GM21360 (cell line): ENCODE results near the gene PKD1L1.
"Not testable (repeated sequence)": the region's sequence is repeated elsewhere in the genome, so short reads cannot be mapped to it uniquely, and the experiment has no call there.

Experiments used
- ATAC-seq: cut with Tn5 transposase; IDR thresholded peaks from one replicate; pipeline ENCODE4 v1.9.1; 2021; ENCODE audit warnings: mild to moderate bottlenecking, moderate library complexity; ENCODE audit not compliant: unreplicated experiment

Gene PKD1L1

DNA sequence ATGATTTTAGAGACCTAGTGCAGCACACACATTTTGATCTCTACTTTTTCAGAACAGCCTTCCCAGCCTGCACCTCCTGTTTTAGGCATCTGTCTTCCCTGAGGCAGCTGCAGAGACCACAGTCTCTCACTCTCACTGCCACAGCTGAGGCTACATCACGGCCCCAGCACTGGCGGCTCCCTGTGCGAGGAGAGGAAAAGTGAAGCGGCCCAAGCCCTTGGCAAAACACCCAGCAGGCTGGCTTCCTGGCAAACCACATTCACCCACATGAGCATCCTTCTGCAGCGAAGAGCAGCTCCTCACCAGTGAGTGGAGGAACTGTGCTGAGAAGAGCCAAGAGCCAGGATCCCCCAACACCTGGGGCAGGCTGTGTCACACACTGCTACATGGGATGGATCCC lies 17.2 kb upstream of the PKD1L1 start:
- ATAC-seq = no peak

- ATAC-seq = no peak
Measured at GRCh38 chr7:47962262-47962661, 14.0 kb upstream of the PKD1L1 start.

DNA sequence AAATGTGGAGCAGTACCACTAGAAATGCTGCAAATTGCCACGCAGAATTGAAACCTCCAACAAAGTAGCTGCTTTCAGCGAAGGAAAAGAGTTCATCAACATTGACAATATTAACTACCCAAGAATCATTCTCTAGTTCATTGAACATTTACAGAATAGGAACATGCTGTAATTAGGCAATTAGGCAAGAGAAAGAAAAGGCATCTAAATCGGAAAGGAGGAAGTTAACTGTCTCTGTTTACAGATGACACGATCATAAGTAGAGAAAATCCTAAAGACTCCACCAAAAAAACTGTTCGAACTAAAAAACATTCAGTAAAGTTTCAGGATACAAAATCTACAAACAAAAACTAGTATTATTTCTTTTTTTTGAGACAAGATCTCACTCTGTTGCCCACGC lies 8.9 kb upstream of the PKD1L1 start:
- ATAC-seq = no peak

GRCh38 chr7:47956220-47956619 lies 8.0 kb upstream of the PKD1L1 start:
- no peak for ATAC-seq

DNA sequence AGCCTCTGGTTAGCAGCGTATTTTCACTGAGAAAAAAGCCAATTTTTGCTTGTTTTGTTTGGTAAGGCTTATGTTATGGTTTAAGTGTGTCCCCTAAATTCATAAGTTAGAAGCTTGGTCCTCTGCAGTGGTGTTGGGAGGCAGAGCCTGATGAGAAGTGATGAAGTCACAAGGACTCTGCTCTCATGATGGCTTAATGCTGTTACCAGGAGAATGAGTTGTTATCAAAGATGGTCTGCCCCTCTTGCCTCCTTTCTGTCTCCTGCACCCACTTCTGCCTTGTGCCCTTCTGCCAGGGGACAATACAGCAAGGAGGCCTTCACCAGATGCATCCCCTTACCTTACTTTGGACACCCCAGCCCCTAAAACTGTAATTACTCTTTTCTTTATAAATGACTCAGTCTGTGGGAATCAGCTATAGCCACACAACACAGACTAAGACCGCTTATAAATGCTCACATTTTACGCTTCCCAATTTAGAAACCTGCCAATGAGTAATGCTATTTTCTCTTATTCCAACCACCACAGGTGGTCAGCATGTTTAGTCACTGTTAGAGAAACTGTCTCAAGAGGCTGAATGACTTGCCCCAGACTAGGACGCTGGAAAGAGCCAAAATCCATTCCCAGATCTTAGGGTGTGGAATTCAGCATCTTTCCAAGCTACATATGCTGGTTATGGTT lies 6.1 kb upstream of the PKD1L1 start:
- ATAC-seq = no peak

- ATAC-seq = no peak
Measured at GRCh38 chr7:47953822-47954221, 5.6 kb upstream of the PKD1L1 start.

- no peak for ATAC-seq
Measured at GRCh38 chr7:47952224-47952623, 4.0 kb upstream of the PKD1L1 start.

GRCh38 chr7:47951374-47951773 lies 3.1 kb upstream of the PKD1L1 start:
- no peak for ATAC-seq

DNA sequence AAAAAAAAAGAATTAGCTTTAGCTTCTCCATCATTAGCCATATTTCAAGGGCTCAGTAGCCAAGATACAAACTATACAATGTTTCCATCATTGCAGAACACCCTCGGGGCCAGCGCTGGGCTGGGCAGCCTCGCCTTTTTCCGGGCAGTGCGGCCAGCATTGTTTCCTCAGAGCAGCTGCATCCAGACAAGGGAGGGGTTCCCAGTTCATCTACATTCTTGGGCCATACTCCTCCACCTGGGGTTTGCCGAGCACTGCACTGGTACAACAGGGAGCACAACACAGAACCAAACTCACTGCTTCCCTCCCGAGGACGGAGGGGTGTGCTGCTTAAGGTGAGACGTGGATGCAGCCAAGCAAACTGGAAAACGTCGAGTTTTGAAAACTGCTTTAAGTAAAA lies 2.4 kb upstream of the PKD1L1 start:
- ATAC-seq = no peak

- no peak for ATAC-seq
Measured at GRCh38 chr7:47949703-47950102, 1.4 kb upstream of the PKD1L1 start.

DNA sequence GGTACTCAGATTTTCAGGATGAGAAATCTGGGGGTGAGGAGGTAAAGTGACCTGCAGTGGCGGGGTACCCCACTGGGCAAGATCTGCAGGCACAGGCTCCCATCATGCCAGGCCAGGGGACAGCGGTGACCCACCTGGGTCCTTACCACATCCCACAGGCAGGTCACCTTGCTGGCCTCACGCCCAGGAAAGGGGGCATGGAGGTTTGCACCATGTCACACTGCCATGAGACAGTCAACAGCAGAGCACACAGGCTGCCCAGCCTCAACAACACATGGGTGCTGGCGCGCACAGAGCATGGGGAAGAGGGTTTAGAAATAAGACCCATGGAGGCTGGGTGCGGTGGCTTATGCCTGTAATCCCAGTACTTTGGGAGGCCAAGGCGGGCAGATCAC lies 914 bp downstream of the PKD1L1 start:
- no peak for ATAC-seq

- no peak for ATAC-seq
Measured at GRCh38 chr7:47946581-47947354, 1.5 kb downstream of the PKD1L1 start.

- no peak for ATAC-seq
Measured at GRCh38 chr7:47945261-47946015, 2.8 kb downstream of the PKD1L1 start.

DNA sequence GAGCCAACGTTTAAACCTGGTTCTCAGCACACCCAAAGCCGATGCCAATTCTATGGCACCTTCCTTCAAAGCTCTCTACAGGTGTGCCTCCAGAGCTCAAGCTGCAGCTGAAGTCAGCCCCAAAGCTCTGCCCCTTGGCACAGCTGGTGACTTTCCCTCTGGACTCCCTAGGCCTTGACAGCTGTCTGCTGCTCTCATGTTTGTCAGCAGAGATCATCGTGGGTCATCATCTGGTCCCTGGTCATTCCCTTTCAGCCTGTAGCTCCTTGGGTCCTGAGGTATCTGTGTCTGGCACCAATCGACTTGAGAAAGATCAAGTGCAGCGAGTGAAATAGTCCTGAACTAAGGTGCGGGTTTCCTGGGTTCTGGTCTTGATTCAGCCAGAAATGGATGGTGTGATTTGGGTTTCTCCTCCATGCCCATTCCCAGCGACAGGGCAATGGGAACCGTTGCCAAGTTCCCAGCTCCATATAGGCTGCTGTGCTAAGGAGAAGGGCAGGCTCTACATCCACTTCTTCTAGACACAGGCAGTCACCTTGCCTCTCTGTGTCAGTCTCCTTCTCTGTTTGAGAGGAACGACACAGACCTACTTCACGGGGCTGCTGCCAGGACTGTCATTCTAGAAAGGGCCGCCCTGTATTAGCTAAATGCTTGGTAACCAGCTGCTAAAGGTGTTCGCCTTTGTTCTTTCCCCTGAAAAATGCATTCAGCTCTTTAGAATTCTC lies 3.6 kb downstream of the PKD1L1 start:
- ATAC-seq = no peak

- no peak for ATAC-seq
Measured at GRCh38 chr7:47943676-47944474, 4.4 kb downstream of the PKD1L1 start.

GRCh38 chr7:47942651-47943050 lies 5.6 kb downstream of the PKD1L1 start:
- not testable (repeated sequence) for ATAC-seq

DNA sequence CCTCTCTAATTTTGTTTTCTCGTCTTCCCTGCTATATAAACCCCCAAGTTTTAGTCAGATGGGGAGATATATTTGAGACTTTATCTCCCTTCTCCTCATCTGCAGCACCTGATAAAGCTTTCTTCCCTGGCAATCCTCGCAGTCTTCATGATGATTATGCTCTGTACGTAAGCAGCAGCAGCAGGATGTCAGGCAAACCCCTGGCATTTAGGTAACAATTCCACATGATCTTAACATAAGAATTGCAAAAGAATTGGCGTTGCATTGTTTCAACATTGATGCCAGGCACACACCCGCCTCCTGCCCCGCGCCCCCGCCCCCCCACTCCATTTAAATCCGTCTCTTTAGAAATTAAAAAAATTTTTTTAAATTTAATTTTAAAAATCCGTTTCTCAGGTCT lies 6.1 kb downstream of the PKD1L1 start:
- ATAC-seq = no peak

GRCh38 chr7:47941136-47941844 lies 7.0 kb downstream of the PKD1L1 start:
- no peak for ATAC-seq

DNA sequence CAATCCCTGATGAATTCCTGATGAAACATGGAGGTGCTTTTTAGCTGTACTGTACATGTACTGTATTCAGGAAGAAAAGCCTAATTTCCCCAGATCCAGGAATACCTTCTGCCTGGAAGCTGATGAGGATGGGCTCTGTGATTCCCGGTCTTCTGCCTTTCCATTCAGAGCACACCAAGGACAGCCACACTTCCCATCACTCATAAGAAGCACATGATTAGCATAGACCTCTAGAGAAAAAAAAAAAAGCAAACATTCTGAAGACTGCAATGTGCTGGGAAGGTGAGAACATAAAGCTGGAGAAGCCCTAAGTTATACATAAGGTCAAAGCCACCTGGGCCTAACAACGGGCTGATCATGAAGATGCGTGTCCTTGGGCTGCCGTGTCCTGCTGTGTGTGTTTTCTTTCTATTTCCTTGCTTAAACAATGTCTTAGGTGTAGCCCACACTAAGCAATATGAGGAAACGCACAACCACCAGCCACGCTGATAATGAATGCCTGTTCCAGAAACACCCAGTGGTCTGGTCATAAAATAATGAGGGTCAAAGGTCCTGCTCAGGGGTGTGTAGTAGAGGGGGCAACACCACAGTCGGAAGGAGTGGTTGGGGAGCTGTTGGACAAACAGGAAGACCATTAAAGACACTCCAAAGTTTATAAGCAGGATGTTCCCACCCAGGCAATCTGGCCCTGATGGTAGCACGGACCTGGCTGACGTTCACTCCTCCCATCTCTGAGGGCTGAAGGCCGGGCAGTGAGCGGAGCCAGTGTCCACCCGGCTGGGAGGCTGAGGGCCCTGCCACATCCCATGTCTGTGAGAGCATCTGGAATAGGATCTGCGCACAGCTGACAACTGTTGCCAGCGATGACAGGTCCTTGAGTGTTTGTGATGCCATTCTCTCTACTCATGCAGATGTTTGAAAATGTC lies 7.9 kb downstream of the PKD1L1 start:
- ATAC-seq = no peak
